ENCODE measurements around the gene CD226.

The CD226 gene

GRCh38 chr18:69974365-69974764 is 26.7 kb upstream of the CD226 start:
- TF ChIP-seq CTCF (IDR thresholded peaks at IDR 0.05; ENCODE audit: borderline replicate concordance, control extremely low read depth, extremely low read depth, insufficient read depth, missing control alignments), result no peak

GRCh38 chr18:69969491-69969890 is 21.8 kb upstream of the CD226 start:
- no peak for DNase-seq (ENCODE audit: low spot score)
- TF ChIP-seq CTCF (IDR thresholded peaks at IDR 0.05; ENCODE audit: borderline replicate concordance, control extremely low read depth, extremely low read depth, insufficient read depth, missing control alignments), result no peak
- in situ Hi-C loops (cut with MboI; ENCODE audit: low sequenced_read_pairs, unreplicated experiment), result no loop called here

More at GRCh38 chr18:69974365-69974764, 26.7 kb upstream of the CD226 start:
- DNase-seq (ENCODE audit: low spot score), result no peak
- in situ Hi-C loops (cut with MboI; ENCODE audit: low sequenced_read_pairs, unreplicated experiment), result no loop called here

- TF ChIP-seq CTCF (IDR thresholded peaks at IDR 0.05; ENCODE audit: borderline replicate concordance, control extremely low read depth, extremely low read depth, insufficient read depth, missing control alignments), result no peak
- DNase-seq (ENCODE audit: low spot score), result no peak
- in situ Hi-C loops (cut with MboI; ENCODE audit: low sequenced_read_pairs, unreplicated experiment), result no loop called here
These were observed 20.4 kb upstream of the CD226 start for GRCh38 chr18:69968039-69968438.

- in situ Hi-C loops (cut with MboI; ENCODE audit: low sequenced_read_pairs, unreplicated experiment), result no loop called here
- no peak for TF ChIP-seq CTCF (IDR thresholded peaks at IDR 0.05; ENCODE audit: borderline replicate concordance, control extremely low read depth, extremely low read depth, insufficient read depth, missing control alignments)
- DNase-seq (ENCODE audit: low spot score), result no peak
These were observed 15.5 kb upstream of the CD226 start for GRCh38 chr18:69963196-69963595.

GRCh38 chr18:69961718-69962117 is 14.0 kb upstream of the CD226 start:
- in situ Hi-C loops (cut with MboI; ENCODE audit: low sequenced_read_pairs, unreplicated experiment), result no loop called here
- no peak for DNase-seq (ENCODE audit: low spot score)
- no peak for TF ChIP-seq CTCF (IDR thresholded peaks at IDR 0.05; ENCODE audit: borderline replicate concordance, control extremely low read depth, extremely low read depth, insufficient read depth, missing control alignments)

- in situ Hi-C loops (cut with MboI; ENCODE audit: low sequenced_read_pairs, unreplicated experiment), result no loop called here
These were observed 10.7 kb upstream of the CD226 start for GRCh38 chr18:69958422-69958821.

More at GRCh38 chr18:69958422-69958821, 10.7 kb upstream of the CD226 start:
- peak; percentile 50 for DNase-seq (ENCODE audit: low spot score)
- no peak for TF ChIP-seq CTCF (IDR thresholded peaks at IDR 0.05; ENCODE audit: borderline replicate concordance, control extremely low read depth, extremely low read depth, insufficient read depth, missing control alignments)
